Left colon (tissue), 2 donors: ENCODE data around the gene IGSF3. TPM values are rescaled to one million over a fixed set of nuclear protein-coding genes. Genes with fewer than 3 reads are reported as not detected.

ENCODE experiments used
- ATAC-seq: fragments of 200-7000 bp; cut with Tn5 transposase; one replicate; pipeline ENCODE4 v1.9.1; 2020; ENCODE audit warnings: mild to moderate bottlenecking, moderate library complexity
- DNase-seq, 2 donors: peaks; one replicate each; pipeline ENCODE4 v3.0.0-alpha.2; 2020
- intact Hi-C, 2 donors: fragments of 100-400 bp; cut with DNase I in 1 of 2; cut with micrococcal nuclease in 1 of 2; formaldehyde crosslinking; loops; one replicate each; pipeline versions ENCODE4 v1.11.2 to v1.14.0; 2022; cut with DNase I, micrococcal nuclease
- total RNA-seq, 2 donors: library from RNA; stranded (reverse); fragmentation: NEBNext Ultra II Directional; extraction: Animal tissue kit (Norgen Biotek cat#: 25700); gene quantifications; one replicate each; pipeline ENCODE4 v1.2.1, GENCODE V29; 2021
- donor health status: DM: no; HTN: no; CAD: no.
- donor health status: DM: yes; HTN: yes; CAD: no.

The IGSF3 gene
- total RNA-seq, 2 donors from 2014 or later, result 27.5 to 29.8 TPM

GRCh38 chr1:116690849-116691406 lies 23.4 kb upstream of the IGSF3 start:
- intact Hi-C loops, result no loop called here
- no peak for ATAC-seq
- no peak for DNase-seq

- ATAC-seq, result peak; percentile 40
- DNase-seq, result no peak
- intact Hi-C loops, result no loop called here
Measured at GRCh38 chr1:116690396-116690848, 22.9 kb upstream of the IGSF3 start.

GRCh38 chr1:116686723-116687352 lies 19.3 kb upstream of the IGSF3 start:
- intact Hi-C loops, result no loop called here
- DNase-seq (no peak), ATAC-seq (no peak)

GRCh38 chr1:116686175-116686574 lies 18.6 kb upstream of the IGSF3 start:
- no peak for DNase-seq
- no peak for ATAC-seq
- intact Hi-C loops, result no loop called here

GRCh38 chr1:116684575-116684974 lies 17.0 kb upstream of the IGSF3 start:
- DNase-seq (no peak), ATAC-seq (no peak)
- intact Hi-C loops, result no loop called here

- DNase-seq (no peak), ATAC-seq (no peak)
- intact Hi-C loops, result no loop called here
Measured at GRCh38 chr1:116682641-116683221, 15.2 kb upstream of the IGSF3 start.

- no peak for ATAC-seq
- DNase-seq, result no peak
- intact Hi-C loops, result no loop called here
Measured at GRCh38 chr1:116681343-116681899, 13.9 kb upstream of the IGSF3 start.

GRCh38 chr1:116680752-116681151 lies 13.2 kb upstream of the IGSF3 start:
- DNase-seq (no peak), ATAC-seq (no peak)
- intact Hi-C loops, result no loop called here

GRCh38 chr1:116679828-116680628 lies 12.5 kb upstream of the IGSF3 start:
- ATAC-seq (no peak), DNase-seq (no peak)
- intact Hi-C loops, result no loop called here

GRCh38 chr1:116679091-116679827 lies 11.7 kb upstream of the IGSF3 start:
- DNase-seq (no peak), ATAC-seq (no peak)
- intact Hi-C loops, result no loop called here

GRCh38 chr1:116678732-116679090 lies 11.2 kb upstream of the IGSF3 start:
- ATAC-seq (no peak), DNase-seq (no peak)
- intact Hi-C loops, result no loop called here

GRCh38 chr1:116677474-116678062 lies 10.0 kb upstream of the IGSF3 start:
- ATAC-seq (no peak), DNase-seq (no peak)
- intact Hi-C loops, result no loop called here

GRCh38 chr1:116676291-116676690 lies 8.8 kb upstream of the IGSF3 start:
- no peak for ATAC-seq
- intact Hi-C loops, result no loop called here
- no peak for DNase-seq

GRCh38 chr1:116674751-116675150 lies 7.2 kb upstream of the IGSF3 start:
- ATAC-seq (no peak), DNase-seq (no peak)
- intact Hi-C loops, result no loop called here

GRCh38 chr1:116674011-116674531 lies 6.5 kb upstream of the IGSF3 start:
- ATAC-seq, result no peak
- intact Hi-C loops, result no loop called here
- DNase-seq, result no peak

GRCh38 chr1:116671912-116672311 lies 4.4 kb upstream of the IGSF3 start:
- ATAC-seq (no peak), DNase-seq (no peak)
- intact Hi-C loops, result no loop called here

- no peak for ATAC-seq
- intact Hi-C loops, result no loop called here
- no peak for DNase-seq
Measured at GRCh38 chr1:116671072-116671760, 3.7 kb upstream of the IGSF3 start.

GRCh38 chr1:116668277-116668676 lies 744 bp upstream of the IGSF3 start:
- no peak for DNase-seq

More at GRCh38 chr1:116668277-116668676, 744 bp upstream of the IGSF3 start:
- no peak for ATAC-seq
- intact Hi-C loops, result no loop called here
